Kidney capillary endothelial cell (primary cell): ENCODE results near the gene MAMDC2.
A peak's percentile ranks its signal among the peaks of the same experiment; 100 is the strongest.
"Not testable (repeated sequence)": the region's sequence is repeated elsewhere in the genome, so short reads cannot be mapped to it uniquely, and the experiment has no call there.

Experiments
- DNase-seq: peaks from one replicate; pipeline ENCODE4 v3.0.0-alpha.2; 2018; ENCODE audit warnings: low spot score

MAMDC2 gene

DNA sequence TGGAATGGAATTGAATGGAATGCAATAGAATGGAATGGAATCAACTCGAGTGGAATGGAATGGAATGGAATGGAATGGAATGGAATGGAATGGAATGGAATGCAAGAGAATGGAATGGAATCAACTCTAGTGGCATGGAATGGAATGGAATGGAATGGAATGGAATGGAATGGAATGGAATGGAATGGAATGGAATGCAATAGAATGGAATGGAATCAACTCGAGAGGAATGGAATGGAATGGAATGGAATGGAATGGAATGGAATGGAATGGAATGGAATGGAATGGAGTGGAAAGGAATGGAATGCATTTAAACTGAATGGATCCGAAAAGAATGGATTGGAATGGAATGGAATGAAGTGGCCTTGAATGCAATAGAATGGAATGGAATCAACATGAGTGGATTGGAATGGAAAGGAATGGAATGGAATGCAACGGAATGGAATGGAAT is 5.5 kb upstream of the MAMDC2 start:
- DNase-seq: not testable (repeated sequence)

DNA sequence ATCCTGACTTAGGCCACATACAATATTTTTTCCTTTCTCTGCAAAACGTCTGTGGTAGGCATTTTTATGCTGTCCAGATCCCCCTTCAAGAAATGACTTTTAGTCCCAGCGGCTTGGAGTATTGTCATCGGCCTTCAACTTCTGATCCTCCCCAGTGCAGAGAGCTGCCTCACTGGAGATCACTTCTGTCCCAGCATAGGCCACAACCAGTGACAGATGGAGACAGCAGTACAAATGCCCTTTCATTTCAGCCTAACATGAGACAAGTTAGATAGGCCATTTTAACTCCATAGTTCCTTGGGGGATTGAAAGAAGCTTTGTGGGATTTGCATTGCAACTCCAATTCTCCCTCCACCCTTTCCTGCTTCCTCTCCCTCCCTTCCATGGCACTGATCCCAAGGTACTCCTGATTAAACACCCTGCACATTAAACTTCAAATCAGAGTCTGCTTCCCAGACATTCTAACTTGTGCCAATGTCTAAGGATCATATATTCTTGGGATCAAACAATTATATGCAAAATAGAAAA is 3.2 kb upstream of the MAMDC2 start:
- DNase-seq: no peak

DNA sequence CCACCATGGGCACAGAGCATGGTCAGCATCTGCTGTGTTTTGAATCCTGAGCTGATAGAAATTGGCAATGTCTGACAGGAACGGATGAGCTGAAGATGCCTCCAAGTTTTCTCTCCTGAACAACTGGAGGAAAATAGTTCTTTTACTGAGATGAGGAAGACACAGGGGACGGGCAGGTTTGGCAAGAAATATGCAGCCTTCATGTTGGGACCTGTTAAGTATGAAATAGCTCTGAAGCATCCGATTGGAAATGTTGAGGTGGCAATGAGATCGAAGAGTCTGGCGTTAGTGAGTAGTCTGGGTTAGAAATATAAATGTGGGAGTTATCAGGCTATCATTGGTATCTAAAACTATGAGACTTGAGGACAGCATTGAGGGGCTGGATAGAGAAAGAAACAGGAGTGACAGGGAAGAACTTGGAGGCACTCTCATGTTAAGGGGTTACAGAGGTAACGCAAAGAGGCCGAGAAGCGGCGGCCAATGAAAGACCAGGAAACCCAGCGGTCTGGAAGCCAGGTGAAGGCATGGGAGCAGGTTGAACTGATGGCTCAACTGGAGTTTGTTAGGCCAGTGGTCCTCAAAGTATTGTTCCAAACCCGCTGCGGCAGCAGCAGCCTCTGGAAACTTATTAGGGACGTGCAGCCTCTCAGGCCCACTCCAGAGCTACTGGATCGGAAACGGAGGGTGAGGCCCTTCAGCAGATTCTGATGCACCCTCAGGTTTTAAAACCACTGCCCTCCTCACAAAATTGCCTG is 1.0 kb upstream of the MAMDC2 start:
- no peak for DNase-seq

DNA sequence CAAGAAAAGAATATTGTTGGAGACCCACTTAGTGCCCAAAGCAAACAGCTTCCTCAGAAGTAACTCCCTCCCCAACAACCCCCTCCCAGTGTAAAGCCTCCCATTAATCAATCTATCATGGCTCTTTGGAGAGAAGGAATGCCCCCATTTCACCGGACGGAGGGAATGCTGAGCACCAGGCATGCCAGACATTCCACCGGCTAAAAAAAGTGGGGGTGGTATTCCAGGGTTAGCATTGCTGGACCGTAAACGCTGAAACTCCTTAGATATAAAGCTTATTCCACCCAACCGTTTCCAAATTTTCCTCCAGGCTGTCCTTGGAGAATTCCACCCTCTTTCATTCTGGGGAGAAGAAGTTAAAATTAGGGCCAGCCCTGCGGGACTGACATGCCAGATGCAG is 363 bp upstream of the MAMDC2 start:
- no peak for DNase-seq

DNA sequence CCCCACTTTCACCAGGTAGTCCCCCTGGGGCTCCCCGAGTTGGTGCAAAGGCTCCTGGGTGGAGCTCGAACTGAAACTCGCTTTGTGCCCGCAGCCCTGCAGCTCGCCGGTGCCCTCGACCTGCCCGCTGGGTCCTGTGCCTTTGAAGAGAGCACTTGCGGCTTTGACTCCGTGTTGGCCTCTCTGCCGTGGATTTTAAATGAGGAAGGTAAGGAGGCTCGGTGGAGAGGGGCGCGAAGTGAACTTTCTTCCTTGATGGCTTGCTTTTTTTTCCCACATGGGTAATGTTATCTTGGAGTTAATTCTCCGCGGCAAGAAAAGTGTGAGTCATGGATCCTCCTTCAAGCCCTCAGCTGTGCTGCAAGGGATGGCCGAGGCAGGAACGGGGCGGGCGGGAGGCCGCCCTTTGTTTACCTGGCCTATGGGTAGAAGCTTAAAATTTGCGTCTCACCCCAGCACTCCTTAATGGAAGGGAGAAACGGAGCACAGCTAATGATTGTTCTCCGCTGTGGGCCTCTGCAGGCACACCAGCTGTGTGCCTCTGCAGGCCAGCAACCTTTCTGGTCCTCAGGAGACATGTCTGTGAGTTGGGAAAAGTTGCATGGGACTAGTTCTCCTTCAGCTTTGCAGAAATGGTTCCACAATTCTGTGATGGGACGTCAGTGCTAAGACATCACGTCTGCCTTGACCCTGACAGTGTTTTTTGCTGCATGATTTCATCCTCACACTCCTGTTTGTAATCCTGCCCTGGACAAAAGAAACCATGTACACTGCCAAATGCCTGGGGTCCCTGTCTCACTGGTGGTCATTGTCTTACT is 1.1 kb downstream of the MAMDC2 start:
- DNase-seq: peak; percentile 22

DNA sequence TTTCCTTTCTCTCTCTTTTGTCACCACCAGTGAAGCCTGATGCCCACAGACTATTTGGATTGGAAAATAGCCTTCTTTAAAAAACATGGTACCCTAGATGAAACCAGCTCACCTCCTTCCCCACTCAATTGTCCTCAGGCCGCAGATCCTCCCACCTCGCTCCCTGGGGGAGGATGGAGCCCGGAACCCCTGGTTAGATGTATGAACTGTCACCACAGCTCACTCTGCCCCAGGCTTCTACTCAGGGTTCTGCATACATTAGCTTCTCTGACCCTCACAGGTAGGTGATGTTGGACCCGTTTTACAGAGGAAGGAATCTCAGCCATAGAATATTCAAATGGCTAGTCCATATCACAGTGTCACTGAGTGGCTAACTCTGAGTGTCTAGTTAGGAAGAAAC is 1.8 kb downstream of the MAMDC2 start:
- no peak for DNase-seq

DNA sequence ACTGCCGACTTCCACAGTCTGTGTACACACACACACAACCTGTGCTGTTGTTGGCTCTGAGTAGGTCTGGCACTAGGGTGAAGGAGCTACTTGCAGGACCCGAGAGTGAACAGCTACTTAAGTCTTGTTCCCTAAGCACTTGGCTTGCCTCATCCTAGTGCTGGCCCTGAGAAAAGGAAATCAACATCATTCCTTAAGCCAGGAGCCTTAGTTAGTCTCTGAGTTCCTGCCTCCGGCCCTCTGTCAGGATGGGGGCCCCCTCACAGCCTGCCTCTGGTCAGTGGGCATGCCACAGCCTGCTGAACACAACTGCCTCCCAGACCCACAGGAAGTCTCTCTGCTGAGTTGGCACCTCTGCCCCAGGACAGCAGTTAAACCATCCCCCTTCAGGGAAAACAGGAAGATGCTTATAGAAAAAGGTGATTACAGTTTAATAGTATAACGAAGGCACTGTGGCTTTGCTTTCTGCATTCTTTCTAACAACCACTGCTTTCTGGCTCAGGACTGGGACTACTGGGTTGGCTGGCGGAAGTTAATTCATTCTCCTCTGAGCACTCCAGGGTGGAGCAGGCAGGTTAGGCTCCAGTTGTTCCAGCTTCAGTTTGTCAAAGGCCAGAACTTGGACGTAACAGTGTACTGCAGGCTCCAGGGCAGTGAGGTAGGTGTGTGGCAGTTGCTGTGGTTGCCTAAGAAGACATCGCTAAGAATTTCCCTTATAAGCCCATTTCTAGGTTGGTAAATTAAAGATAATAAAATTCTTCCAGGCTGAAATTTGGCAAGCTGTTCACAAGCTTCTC is 2.8 kb downstream of the MAMDC2 start:
- no peak for DNase-seq

DNA sequence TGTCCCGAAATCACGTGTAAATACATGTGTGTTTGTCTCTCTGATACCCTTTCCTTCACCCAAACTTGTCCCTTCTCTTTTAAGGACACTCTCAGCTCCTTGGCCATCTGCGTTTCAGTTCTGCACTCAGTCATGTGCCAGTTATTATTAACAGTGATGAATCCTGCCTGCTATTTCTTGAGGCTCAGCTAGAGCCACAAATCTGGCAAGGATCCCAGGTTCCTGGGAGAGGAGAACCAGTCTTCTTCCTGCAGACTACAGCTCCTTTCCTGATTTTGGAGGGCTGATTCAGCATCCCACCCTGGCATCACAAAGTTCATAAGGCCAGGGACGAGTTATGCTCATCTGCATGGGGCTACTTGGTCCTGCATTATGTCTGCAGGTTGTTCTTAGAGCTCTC is 5.6 kb downstream of the MAMDC2 start:
- no peak for DNase-seq

DNA sequence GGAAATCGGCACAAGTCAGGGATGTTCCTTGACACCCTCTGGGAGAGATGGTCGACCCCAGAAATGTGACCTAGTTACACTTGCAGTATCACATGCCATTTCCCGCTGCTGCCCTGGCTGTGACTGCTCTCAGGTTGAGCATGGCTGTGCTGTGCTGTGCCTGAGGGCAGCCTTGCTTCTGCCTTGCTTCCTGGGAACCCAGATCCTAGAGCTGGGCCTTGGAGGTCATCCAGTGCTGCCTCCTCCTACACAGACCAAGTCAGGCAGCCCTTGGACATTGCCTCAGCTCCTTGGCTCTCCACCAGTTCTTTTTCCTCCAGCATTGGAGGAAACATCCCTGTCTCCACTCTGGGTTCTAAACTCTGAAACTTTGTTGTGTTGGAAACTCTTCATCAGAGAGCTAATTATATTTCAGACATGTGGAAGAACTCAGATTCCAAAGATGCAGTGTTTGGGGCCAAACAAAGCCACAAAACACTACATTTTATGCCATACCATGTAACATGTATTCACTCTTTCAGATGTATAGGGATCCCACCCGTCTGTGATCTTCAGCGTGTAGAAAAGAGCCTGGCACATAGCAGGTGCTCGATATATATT is 6.1 kb downstream of the MAMDC2 start:
- no peak for DNase-seq

DNA sequence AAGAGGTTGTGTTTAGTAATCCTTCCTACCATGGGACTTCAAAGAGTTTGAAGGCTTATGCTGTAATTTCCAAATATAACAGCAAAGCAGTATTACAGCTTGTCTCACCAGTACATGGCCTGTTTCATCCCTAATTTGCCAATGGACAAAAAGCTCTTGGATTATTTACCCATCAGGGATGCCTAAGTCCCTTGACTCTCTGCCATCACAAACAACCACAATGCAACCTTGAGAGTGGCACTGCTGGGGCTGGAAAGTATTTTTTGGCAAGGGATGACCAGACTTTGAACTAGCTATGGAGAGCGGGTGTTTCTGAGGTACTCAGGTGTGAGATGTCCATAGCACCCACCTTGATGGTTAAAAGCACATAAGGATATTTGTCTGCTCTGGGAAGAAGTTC is 9.1 kb downstream of the MAMDC2 start:
- no peak for DNase-seq

DNA sequence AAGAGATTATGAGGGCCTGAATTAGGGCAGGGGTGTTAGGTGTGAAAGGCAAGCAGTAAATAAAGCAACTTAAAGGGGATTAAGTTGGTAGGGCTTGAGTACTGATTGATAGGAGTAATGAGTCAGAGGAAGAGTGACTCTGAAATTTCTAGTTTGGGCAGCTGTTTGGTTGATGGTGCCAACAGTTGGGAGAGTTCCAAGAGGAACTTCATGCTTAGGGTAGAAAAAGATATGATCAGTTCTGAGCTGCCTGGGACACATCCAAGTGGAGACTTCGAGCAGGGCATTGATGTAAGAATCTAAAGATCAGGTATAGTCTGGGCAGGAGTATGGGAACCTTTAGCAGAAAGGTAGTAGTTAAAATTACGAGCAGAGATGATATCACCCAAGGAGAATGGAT is 10.2 kb downstream of the MAMDC2 start:
- DNase-seq: no peak

DNA sequence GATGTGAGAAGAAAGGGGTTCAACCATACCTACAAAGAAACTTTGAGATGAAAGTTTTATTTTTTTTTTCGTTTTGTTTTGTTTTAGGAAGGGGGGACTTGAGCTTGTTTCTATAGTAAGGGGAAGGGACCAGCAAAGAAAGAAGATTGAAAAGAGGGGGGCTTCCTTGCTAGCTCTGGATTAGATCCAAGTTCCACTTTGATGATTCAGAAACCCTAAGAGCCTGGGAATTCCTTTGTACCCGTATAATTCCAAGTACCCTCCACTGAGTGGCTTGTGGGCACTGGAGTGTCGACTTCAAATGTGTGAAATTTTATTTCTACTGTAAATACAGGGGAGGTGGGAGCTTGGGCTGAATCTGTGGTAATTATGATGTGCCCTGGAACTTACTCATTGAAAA is 10.9 kb downstream of the MAMDC2 start:
- no peak for DNase-seq

DNA sequence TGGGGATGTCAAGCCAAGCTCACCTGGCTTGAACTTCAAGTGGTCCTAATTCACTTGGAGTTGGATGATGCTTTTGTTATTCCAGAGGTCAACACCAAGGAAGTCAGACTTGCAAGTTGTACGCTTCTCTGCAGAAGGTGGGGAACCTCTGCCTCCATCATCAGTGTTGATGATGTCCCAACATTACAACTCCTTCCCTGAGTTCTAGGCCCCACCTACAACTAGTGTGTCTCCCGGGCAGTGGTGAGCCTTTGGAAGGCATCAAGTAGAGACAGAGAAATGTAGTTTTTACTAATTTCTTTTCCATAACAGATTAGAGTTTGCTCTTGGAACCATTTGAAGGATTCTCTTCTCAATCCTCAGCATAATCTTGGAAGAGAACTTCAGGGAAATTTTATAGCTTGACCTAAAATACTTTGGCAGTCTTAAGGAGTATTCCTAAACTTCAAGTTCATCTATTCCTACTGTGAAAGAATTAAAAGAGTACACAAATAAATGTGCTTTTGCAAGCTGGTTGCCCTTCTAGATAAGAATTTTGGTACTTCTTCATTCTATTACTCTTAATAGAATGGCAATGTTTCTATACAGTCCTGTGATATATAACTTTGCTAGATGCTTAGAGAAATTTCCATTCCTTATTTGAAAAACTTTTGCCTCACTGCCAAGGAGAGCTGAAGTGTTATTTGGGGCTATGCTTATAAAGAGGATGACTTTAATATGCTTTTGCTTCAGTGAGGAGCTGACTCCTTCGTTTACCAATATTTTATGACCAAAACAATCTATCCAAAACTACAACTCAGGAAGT is 12.0 kb downstream of the MAMDC2 start:
- DNase-seq: no peak

DNA sequence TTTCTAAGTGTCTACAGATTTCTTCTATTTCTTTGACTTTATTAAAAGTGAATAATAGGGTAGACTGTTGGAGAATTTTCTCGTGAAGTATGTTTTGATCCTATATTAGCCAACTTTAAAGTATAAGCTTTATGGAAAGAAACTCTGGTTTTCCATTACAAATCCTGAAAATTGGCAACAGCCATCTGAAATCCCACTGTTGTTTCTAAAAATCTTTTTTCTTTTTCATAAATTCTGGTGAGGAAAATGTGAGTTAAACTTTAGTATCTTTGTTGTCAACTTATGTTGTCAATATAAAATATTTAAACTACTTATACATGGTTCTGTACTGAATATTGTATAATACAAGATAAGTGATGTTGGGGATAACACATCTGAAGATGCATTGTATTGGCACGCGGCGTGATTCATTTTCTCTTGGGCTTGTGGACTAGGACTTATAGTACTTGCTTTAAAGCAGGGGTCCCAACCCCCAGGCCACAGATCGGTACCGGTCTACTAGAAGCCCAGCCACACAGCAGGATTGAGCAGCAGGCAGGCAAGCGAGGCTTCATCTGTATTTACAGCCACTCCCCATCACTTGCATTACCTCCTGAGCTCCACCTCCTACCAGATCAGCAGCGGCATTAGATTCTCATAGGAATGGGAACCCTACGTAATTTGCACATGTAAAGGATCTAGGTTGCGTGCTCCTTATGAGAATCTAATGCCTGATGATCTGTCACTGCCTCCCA is 12.7 kb downstream of the MAMDC2 start:
- no peak for DNase-seq

DNA sequence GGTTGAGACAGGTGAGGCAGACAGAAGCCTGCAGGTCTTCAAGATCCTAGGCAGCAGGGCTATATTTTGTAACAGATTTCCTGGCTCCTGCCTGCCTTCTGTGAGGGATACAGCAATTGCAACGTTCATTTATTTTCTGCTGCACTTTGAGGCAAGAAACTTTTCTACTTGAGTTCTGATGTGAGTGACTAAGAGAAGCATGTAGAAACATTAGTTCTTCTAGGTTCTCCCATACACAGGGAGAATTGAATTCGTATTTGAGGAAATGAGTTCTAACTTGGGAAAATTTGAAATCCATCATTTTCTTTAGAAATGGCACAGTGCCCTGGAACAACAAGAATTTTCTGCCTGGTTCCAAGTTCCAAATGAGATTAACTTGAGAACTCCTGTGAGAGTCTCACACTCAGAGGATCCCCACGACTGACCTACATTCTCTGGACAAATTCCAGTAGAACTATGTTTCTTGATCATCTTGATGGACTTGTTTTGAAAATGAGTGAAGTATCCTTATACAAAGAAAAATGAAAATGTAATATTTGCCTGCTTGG is 15.0 kb downstream of the MAMDC2 start:
- DNase-seq: no peak

DNA sequence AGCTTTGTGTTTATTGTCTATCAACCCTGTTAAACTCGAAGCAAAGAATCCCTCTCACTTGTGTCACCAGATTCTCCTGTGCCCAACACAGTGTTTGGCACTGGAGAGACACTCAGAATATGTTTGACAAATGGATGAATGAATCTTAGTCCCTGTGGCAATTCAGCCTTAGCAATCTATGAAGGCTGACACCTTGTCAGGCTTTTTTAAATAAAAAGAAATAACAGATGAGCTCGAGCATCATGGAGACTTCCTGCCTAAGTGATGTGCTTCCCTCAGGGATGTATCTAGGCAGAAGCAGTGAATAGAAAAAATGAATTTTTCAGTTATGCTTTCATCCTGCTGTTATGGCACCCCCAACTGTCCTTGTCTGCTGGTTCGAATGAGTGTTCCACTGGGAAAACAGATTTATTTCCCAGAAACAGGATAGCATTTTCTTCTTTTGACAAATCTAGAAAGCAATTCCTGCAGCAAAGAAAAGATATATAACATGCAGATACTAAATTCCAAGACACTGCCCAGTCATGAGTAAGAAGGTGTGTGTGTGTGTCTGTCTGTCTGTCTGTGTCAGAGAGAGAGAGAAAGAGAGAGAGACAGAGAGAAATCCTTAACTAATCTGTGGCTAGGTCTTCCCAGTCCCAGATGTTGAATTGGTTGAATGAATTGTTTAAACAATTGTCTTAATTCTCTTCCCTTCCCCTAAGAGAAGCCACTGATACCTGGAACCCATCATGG is 16.7 kb downstream of the MAMDC2 start:
- no peak for DNase-seq

DNA sequence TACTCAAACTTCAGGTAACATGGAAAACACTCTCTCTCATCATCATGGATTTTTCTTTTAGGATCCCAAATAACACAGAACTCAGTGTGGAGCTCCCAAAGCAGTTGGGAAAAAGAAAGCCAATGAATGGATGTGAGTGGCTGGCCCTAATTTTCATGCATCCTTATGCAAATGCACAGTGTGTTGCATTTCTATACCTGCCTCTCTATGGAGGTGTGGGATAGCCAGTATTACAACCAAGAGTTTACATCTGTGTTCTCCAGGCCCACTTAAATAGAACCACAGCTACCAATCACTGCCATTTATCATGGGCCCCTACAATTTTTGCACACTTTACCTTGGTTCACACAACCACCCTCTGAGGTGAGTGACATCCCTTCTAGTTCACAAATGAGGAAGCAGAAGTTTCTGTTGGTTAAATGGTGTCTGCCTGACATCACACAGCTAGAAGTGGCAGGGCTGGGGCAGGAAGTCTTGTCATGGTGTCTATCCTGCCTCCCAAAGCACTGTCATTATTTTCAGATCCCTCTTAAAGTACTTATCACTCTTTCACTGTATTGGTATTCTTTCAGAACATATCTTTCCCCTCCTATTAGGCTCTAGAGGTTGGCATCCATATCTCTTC is 17.3 kb downstream of the MAMDC2 start:
- DNase-seq: no peak

DNA sequence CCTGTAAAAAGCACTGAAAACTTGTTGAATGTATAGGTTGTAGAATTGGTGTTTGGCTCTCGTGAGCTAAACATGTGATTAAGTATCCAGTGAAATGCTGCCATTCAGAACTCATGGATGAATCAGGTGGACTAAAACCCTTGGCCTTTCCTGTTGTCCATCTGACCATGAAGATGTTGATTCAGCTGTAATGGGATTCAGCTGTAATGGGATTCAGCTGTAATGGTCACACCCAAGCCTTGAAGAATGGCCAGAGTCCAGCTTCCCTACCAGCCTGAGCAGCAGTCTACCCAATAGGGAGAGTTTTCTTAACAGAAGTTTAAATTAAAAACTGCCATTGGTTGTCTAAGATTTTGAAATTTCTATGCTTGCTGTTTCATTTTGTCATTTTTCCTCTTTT is 18.1 kb downstream of the MAMDC2 start:
- DNase-seq: no peak

DNA sequence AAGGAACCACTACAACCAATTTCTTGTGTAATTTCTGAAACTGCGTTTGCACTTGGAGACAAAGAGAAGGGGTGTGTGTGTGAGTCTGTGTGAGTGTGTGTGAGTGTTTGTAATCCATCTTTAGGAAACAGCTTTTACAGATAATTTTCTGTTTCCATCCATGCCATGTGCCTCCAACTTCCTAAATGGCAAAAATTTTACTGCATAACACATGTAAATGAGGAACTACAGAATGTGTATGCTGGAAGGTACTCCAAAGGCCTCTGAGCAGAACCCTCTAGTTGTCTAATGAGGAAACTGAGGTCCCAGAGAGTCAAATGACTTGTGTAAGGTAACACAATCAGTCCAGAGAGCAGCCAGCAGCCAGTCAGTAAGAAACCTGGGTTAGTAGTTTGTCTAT is 20.8 kb downstream of the MAMDC2 start:
- no peak for DNase-seq
